ENCODE measurements around the gene KCTD20. TPM values are rescaled to one million over a fixed set of nuclear protein-coding genes. Genes with fewer than 3 reads are reported as not detected.

The KCTD20 gene
- total RNA-seq, 1 experiment from 2014 or later: 78.4 TPM

- no peak for DNase-seq (ENCODE audit: low read depth)
- in situ Hi-C loops (cut with HindIII; ENCODE audit: low pct_unique_long_range_greater_than_20kb, low sequenced_read_pairs): no loop called here
These were observed 73.8 kb downstream of the KCTD20 start for GRCh38 chr6:36516559-36516958.

DNA sequence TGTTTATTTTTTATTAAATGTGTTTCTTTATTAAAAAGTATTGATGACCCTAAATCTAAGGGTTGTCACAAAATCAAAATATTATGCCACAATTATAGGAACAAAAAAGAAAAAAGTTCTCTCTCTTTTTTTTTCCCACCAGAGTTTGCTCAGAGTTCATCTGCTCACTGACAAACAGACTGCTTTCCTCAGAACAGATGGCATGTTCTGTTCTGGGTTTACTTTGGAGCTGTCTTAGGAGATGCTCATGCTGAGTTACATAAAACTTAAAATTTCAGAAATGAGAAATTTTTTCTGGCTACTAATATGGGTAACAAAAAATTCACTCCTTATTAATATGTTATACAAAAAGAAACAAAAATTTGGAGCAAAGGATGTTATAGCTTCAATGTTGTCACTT lies 74.2 kb downstream of the KCTD20 start:
- in situ Hi-C loops (cut with HindIII; ENCODE audit: low pct_unique_long_range_greater_than_20kb, low sequenced_read_pairs): no loop called here
- no peak for DNase-seq (ENCODE audit: low read depth)

GRCh38 chr6:36517408-36517807 lies 74.6 kb downstream of the KCTD20 start:
- DNase-seq (ENCODE audit: low read depth): no peak
- in situ Hi-C loops (cut with HindIII; ENCODE audit: low pct_unique_long_range_greater_than_20kb, low sequenced_read_pairs): no loop called here

- no peak for DNase-seq (ENCODE audit: low read depth)
- in situ Hi-C loops (cut with HindIII; ENCODE audit: low pct_unique_long_range_greater_than_20kb, low sequenced_read_pairs): no loop called here
These were observed 76.6 kb downstream of the KCTD20 start for GRCh38 chr6:36519352-36519751.

GRCh38 chr6:36523451-36523850 lies 80.7 kb downstream of the KCTD20 start:
- in situ Hi-C loops (cut with HindIII; ENCODE audit: low pct_unique_long_range_greater_than_20kb, low sequenced_read_pairs): no loop called here
- DNase-seq (ENCODE audit: low read depth): no peak

DNA sequence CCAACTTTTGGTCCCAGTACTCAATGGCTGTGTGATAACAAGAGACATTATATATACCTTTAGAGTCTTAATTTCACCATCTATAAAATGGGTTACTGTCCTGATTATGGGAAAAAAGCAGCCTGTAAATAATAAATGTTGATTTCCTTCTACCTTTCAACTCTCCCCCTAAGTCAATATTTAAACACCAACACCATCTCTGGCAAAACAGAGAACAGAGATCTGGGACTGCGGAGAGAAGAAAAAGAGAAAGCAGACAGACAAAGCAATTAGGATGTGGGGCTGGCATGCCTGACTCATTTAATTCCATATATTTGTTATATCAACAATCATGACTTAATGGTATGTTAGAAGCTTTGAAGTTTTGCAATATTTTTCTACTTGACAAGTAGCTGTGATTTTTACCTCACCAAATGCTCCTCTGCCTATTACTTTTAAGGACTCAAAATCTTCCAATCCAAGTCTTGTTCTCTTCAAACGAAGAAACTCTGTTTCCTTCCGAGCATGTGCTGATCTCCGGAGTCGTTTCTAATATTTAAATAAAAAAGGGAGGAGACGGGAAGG lies 81.2 kb downstream of the KCTD20 start:
- no peak for DNase-seq (ENCODE audit: low read depth)
- in situ Hi-C loops (cut with HindIII; ENCODE audit: low pct_unique_long_range_greater_than_20kb, low sequenced_read_pairs): no loop called here

- in situ Hi-C loops (cut with HindIII; ENCODE audit: low pct_unique_long_range_greater_than_20kb, low sequenced_read_pairs): no loop called here
- no peak for DNase-seq (ENCODE audit: low read depth)
These were observed 82.1 kb downstream of the KCTD20 start for GRCh38 chr6:36524871-36525270.

DNA sequence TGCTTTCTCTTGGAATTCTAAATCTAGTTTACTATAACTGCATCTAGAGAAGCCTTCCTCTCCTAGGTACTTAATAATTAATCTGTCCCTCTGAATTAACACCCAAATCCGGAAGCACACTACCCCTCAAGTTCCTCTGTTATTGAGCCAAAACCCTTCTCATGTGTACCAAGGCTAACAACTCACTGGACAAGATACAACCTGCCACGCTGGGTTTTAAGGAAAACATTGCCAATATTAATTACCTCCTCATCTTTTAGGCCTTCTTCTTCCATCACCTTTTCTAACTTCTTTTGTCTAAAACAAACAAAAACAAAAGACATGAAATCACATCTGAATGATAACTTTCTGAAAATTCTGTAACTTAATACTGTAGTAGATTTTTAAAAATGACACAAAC lies 82.5 kb downstream of the KCTD20 start:
- DNase-seq (ENCODE audit: low read depth): no peak
- in situ Hi-C loops (cut with HindIII; ENCODE audit: low pct_unique_long_range_greater_than_20kb, low sequenced_read_pairs): no loop called here

DNA sequence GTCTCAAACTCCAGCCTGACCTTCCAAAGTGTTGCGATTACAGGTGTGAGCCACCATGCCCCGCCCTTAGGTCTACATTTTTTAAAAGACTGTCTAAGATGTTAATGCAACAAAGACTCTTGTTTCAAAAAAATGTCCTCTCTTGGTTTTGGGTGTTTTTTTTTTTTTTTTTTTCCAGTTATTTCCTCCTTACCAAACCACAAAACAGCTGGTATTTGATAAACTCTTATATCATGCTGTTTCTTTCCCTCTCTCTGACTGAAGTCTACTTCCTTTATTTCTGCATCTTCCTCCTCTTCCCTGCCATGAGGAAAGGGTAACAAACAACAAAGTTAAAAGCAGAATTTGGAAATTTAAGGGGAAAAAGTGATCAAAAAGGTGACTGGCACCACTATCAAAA lies 83.3 kb downstream of the KCTD20 start:
- in situ Hi-C loops (cut with HindIII; ENCODE audit: low pct_unique_long_range_greater_than_20kb, low sequenced_read_pairs): no loop called here
- DNase-seq (ENCODE audit: low read depth): no peak

GRCh38 chr6:36533321-36533720 lies 90.5 kb downstream of the KCTD20 start:
- no peak for DNase-seq (ENCODE audit: low read depth)
- in situ Hi-C loops (cut with HindIII; ENCODE audit: low pct_unique_long_range_greater_than_20kb, low sequenced_read_pairs): no loop called here

DNA sequence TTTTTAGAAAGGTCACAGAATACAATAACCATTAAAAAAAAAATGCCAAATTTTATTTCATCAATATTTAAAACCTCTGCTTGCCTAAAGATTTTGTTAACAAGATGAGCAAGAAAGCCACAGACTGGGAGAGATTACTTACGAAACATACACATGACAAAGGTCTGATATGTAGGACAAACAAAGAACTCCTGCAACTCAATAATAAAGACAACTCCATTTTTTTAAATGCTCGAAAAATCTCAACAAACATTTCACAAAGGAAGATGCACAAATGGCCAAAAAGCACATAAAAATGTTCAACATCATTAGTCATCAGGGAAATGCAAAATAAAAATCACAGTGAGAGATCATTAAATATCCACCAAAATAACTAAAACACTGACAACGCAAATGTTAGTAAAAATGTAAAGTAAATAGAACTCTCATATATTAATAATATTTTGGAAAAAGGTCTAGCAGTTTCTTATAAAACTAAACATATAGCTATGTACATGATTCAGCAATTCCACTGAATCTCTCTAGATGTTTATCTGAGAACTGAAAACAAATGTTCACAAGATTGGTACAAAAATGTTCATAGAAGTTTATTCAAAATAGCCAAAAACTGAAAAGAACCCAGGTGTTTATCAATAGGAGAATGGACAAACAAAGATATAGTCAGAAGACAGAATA lies 94.2 kb downstream of the KCTD20 start:
- in situ Hi-C loops (cut with HindIII; ENCODE audit: low pct_unique_long_range_greater_than_20kb, low sequenced_read_pairs): no loop called here

GRCh38 chr6:36539814-36540568 lies 97.2 kb downstream of the KCTD20 start:
- in situ Hi-C loops (cut with HindIII; ENCODE audit: low pct_unique_long_range_greater_than_20kb, low sequenced_read_pairs): no loop called here

More for the DNA sequence above, 94.2 kb downstream of the KCTD20 start:
- no peak for DNase-seq (ENCODE audit: low read depth)

More at GRCh38 chr6:36539814-36540568, 97.2 kb downstream of the KCTD20 start:
- no peak for DNase-seq (ENCODE audit: low read depth)

Other genes starting within 250 kb of the KCTD20 start
- gene BRPF3, start 246.3 kb upstream of the KCTD20 start, total RNA-seq (2014; rRNA removed; shearing (Covaris generic); ENCODE audit: low replicate concordance): 8.9 and 14.9 TPM in 2 replicates
- gene PNPLA1, start 172.9 kb upstream of the KCTD20 start, total RNA-seq (2014; rRNA removed; shearing (Covaris generic); ENCODE audit: low replicate concordance): not detected in 2 replicates
- gene BNIP5, start 106.1 kb upstream of the KCTD20 start, total RNA-seq (2014; rRNA removed; shearing (Covaris generic); ENCODE audit: low replicate concordance): not detected in 2 replicates
- not detected in 2 replicates for gene ETV7, start 55.3 kb upstream of the KCTD20 start, total RNA-seq (2014; rRNA removed; shearing (Covaris generic); ENCODE audit: low replicate concordance)
- 0.20 TPM in 1 of 2 replicates, not detected in the other for gene PXT1, start 146 bp upstream of the KCTD20 start, total RNA-seq (2014; rRNA removed; shearing (Covaris generic); ENCODE audit: low replicate concordance)
- 24.9 and 32.6 TPM in 2 replicates for gene STK38, start 104.5 kb downstream of the KCTD20 start, total RNA-seq (2014; rRNA removed; shearing (Covaris generic); ENCODE audit: low replicate concordance)
- 239 and 247 TPM in 2 replicates for gene SRSF3, start 151.4 kb downstream of the KCTD20 start, total RNA-seq (2014; rRNA removed; shearing (Covaris generic); ENCODE audit: low replicate concordance)
- 217 and 218 TPM in 2 replicates for gene CDKN1A, start 235.7 kb downstream of the KCTD20 start, total RNA-seq (2014; rRNA removed; shearing (Covaris generic); ENCODE audit: low replicate concordance)